GM18517 (cell line): Measurements from ENCODE around the gene CHKA.
"Not testable (repeated sequence)": the region's sequence is repeated elsewhere in the genome, so short reads cannot be mapped to it uniquely, and the experiment has no call there.

Experiments
- ATAC-seq: cut with Tn5 transposase; IDR thresholded peaks from one replicate; pipeline ENCODE4 v1.9.1; 2021; ENCODE audit warnings: mild to moderate bottlenecking, moderate library complexity; ENCODE audit not compliant: unreplicated experiment

Gene CHKA

GRCh38 chr11:68117853-68118470, 3.2 kb downstream of the CHKA start:
- ATAC-seq = no peak

DNA sequence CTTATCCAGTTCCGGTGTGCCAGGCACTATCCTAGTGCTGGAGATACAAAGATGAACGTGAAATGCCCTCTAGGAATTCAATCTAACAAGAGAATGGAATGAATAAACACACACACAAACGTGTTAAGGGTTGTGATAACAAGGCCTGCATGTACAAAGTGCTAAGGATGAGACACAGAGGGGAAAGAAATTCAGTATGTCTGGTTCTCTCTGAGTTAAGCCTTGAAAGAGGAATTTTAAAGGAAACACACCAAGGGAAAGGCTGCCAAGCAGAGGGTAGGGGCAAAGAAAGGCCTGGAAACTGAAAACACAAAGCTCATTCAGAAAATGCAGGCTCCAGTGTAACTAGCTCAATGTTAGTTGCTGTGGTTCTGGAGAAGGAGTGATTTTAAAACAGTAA, 4.2 kb downstream of the CHKA start:
- no peak for ATAC-seq

DNA sequence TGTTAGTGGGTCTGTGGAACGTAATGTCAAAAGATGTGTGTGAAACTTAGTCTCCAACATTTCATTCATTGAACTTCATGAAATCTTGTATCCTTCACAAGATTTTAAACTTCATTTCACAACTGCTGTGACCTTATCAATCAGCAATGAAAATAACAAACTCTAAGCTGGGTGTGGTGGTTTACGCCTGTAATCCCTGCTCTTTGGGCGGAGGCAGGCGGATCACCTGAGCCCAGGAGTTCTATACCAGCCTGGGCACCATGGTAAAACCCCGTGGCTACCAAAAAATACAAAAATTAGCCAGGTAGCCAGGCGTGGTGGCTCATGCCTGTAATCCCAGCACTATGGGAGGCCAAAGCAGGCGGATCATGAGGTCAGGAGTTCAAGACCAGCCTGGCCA, 5.1 kb downstream of the CHKA start:
- ATAC-seq = no peak

DNA sequence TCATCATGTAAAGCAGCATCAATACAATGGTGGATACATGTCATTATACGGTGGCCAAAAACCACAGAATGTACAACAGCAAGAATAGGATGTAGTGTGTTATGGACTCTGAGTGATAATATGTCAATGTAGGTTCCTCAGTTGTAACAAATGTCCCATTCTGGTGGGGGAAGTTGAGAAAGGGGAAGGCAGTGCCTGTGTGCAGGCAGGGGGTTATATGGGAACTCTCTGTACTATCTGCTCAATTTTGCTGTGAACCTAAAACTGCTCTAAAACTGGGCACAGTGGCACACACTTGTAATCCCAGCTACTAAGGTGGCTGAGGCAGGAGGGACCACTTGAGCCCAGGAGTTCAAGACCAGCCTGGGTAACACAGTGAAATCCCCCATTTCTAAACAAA, 5.9 kb downstream of the CHKA start:
- no peak for ATAC-seq

GRCh38 chr11:68113986-68114385, 7.2 kb downstream of the CHKA start:
- ATAC-seq = no peak

GRCh38 chr11:68107689-68108088, 13.5 kb downstream of the CHKA start:
- no peak for ATAC-seq

- no peak for ATAC-seq
These were observed 14.8 kb downstream of the CHKA start for GRCh38 chr11:68106165-68106940.

- no peak for ATAC-seq
These were observed 21.4 kb downstream of the CHKA start for GRCh38 chr11:68099474-68100405.

GRCh38 chr11:68099057-68099456, 22.1 kb downstream of the CHKA start:
- no peak for ATAC-seq

- ATAC-seq = no peak
These were observed 24.2 kb downstream of the CHKA start for GRCh38 chr11:68096962-68097361.

- no peak for ATAC-seq
These were observed 27.6 kb downstream of the CHKA start for GRCh38 chr11:68093565-68093964.

GRCh38 chr11:68092946-68093345, 28.2 kb downstream of the CHKA start:
- not testable (repeated sequence) for ATAC-seq

- no peak for ATAC-seq
These were observed 28.8 kb downstream of the CHKA start for GRCh38 chr11:68092411-68092810.

DNA sequence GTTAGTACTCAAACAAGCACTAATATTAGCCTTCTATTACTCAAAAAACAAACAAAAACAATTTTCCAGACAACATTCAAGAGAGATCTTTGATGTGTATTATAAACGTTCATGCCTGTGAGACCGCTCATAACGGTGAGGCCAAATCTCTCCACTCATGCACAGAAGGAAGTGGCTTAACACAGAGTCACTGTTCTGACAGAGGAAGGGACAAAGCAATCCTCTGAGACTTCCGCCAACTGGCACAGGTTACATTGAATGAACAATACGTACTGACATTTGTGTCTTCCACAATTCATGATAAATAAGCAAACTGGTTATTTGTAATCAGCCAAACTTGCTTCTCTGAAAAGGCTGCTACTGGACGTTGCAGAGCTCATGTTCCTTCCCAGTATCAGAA, 30.5 kb downstream of the CHKA start:
- ATAC-seq = no peak

DNA sequence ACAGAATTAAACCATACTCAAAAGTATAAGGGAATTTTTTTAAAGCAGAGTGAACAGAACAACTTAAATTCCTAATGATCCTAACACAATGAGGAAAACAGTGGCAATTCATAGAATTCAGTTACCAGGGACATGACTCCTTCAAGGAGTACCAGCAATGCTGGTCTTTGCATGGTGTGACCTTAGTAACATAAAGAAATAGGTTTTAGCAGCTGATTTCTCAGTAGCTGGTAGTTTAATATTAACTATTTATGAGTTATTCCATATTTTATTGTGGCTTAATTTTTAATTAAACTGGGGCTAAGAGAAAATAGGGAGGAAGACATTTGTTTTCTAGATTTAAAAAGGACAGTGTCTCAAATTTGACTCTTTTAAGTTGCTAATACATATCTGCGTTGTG, 30.9 kb downstream of the CHKA start:
- ATAC-seq = no peak

- no peak for ATAC-seq
These were observed 31.5 kb downstream of the CHKA start for GRCh38 chr11:68089679-68090078.

GRCh38 chr11:68083517-68083916, 37.7 kb downstream of the CHKA start:
- ATAC-seq = no peak

GRCh38 chr11:68082481-68082880, 38.7 kb downstream of the CHKA start:
- ATAC-seq = no peak

DNA sequence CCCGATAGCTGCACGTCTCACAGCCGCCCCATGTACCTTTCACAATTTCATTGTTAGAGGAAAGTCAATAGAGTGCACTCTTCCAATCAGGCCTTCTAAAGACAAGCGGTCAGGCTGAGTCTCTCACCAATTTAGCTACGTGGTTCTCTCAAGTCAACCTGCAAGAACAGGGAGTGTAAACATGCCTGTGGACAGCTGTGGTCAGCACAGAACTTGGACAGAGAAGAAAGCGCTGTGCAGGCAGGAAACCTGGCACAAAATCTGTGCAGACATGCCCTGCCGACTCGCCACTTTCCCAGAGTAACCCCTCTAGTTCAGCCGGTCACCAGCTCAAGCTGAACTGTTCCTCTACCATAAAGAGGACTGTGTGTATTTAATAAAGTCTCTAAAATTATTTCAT, 39.5 kb downstream of the CHKA start:
- ATAC-seq = no peak

GRCh38 chr11:68080860-68081259, 40.3 kb downstream of the CHKA start:
- ATAC-seq = no peak
